PC-9 (cell line): ENCODE data around the gene MYCL. TPM values are rescaled to one million over a fixed set of nuclear protein-coding genes. Genes with fewer than 3 reads are reported as not detected.
A peak's percentile ranks its signal among the peaks of the same experiment; 100 is the strongest.

Experiments
- BruUV-seq: library from RNA; stranded (reverse); fragments of 400-500 nt; replicated peaks from 2 replicates; lab custom pipeline; 2021; lab: Mats Ljungman, UMichigan
- CTCF ChIA-PET: fragments of 300-600 bp; sonication (Branson Sonifier 250); formaldehyde crosslinking; loops from one replicate; lab custom pipeline; 2022; ENCODE audit warnings: antibody characterized with exemption; lab: Charles Lee
- POLR2A ChIA-PET: fragments of 300-600 bp; sonication (Branson Sonifier 250); formaldehyde crosslinking; loops from one replicate; lab custom pipeline; 2022; ENCODE audit warnings: antibody characterized with exemption; ENCODE audit not compliant: unreplicated experiment; lab: Charles Lee
- DNase-seq, 2 experiments: peaks; one replicate each; pipeline versions ENCODE4 v3.0.0 to v3.0.0-alpha.2; 2015 to 2022; ENCODE audit warnings: mixed read lengths in 1 of 2
- H2AFZ ChIP-seq: fragments of 200-600 bp; sonication (generic); 2 replicates; pipeline ENCODE4 v1.8.1; 2017; ENCODE audit warnings: antibody characterized with exemption
- H3F3A ChIP-seq: fragments of 200-600 bp; sonication (generic); 2 replicates; pipeline ENCODE4 v1.8.1; 2017; ENCODE audit warnings: antibody characterized with exemption, mild to moderate bottlenecking, low read depth; ENCODE audit not compliant: insufficient read depth
- H3K27ac ChIP-seq: fragments of 200-600 bp; sonication (generic); 2 replicates; pipeline ENCODE4 v1.6.1; 2016; ENCODE audit warnings: mixed run types
- H3K27me3 ChIP-seq: fragments of 200-600 bp; sonication (generic); 2 replicates; pipeline ENCODE4 v1.6.1; 2016; ENCODE audit warnings: low read depth, mixed run types; ENCODE audit not compliant: insufficient read depth
- H3K36me3 ChIP-seq: fragments of 200-600 bp; sonication (generic); 2 replicates; pipeline ENCODE4 v1.6.1; 2016; ENCODE audit warnings: low read depth, mixed run types
- H3K4me1 ChIP-seq: fragments of 200-600 bp; sonication (generic); replicated peaks from 2 replicates; pipeline ENCODE4 v1.6.1; 2016; ENCODE audit warnings: mixed run types; ENCODE audit not compliant: insufficient read depth
- H3K4me2 ChIP-seq: fragments of 200-600 bp; sonication (generic); 2 replicates; pipeline ENCODE4 v1.6.1; 2017; ENCODE audit warnings: mixed run types
- H3K4me3 ChIP-seq: fragments of 200-600 bp; sonication (generic); 2 replicates; pipeline ENCODE4 v1.6.1; 2016; ENCODE audit warnings: mixed run types
- H3K79me2 ChIP-seq: fragments of 200-600 bp; sonication (generic); 2 replicates; pipeline ENCODE4 v1.6.1; 2017; ENCODE audit warnings: low read depth, mixed run types
- H3K9me2 ChIP-seq: fragments of 200-600 bp; sonication (generic); 2 replicates; pipeline ENCODE4 v1.8.1; 2017; ENCODE audit warnings: mild to moderate bottlenecking; ENCODE audit not compliant: insufficient read depth
- H3K9me3 ChIP-seq: fragments of 200-600 bp; sonication (generic); 2 replicates; pipeline ENCODE4 v1.8.1; 2016; ENCODE audit warnings: low read depth; ENCODE audit not compliant: insufficient read depth
- H4K20me1 ChIP-seq: fragments of 200-600 bp; sonication (generic); 2 replicates; pipeline ENCODE4 v1.8.1; 2017; ENCODE audit not compliant: insufficient read depth
- EZH2 ChIP-seq: fragments of 200-600 bp; sonication (generic); IDR thresholded peaks from 2 replicates; pipeline ENCODE4 v1.8.0; 2017; ENCODE audit warnings: antibody characterized with exemption, low read depth
- intact Hi-C: fragments of 100-400 bp; cut with micrococcal nuclease; formaldehyde crosslinking; loops from one replicate; pipeline ENCODE4 v1.10.0; 2022; ENCODE audit not compliant: unreplicated experiment
- total RNA-seq: library from RNA; stranded (reverse); gene quantifications from 2 replicates; pipeline ENCODE4 v1.2.3, GENCODE V29; 2021
- TF ChIP-seq, protein P1 (sequence below): fragments of 200-600 bp; sonication (generic); conservative IDR thresholded peaks from 2 replicates; pipeline ENCODE4 v1.6.1; 2017; ENCODE audit warnings: mixed run types, antibody characterized with exemption, mild to moderate bottlenecking, moderate library complexity

The MYCL gene
- total RNA-seq, 1 experiment from 2014 or later: 3.8 TPM

- intact Hi-C loops: no loop called here
- peaks cover 45% of the 10 kb centered on the region for H3K36me3 ChIP-seq
Measured at GRCh38 chr1:39845569-39846566, 55.8 kb downstream of the MYCL start.

More at GRCh38 chr1:39845569-39846566, 55.8 kb downstream of the MYCL start:
- peak in 1 of 2 experiments; percentile 27 for DNase-seq
- no peak overlapping the region for H3K4me3 ChIP-seq
- H2AFZ ChIP-seq: no peak overlapping the region
- peaks cover 3% of the 10 kb centered on the region; the same call in 1 of the 2 replicates for H3K79me2 ChIP-seq
- 0 out of 2 replicates have a peak, but pooled peaks cover 4% of the 10 kb centered on the region for H3K4me1 ChIP-seq
- no peak overlapping the region for H3K4me2 ChIP-seq
- no peaks in the 10 kb centered on the region for H3F3A ChIP-seq
- no peak overlapping the region for H3K27ac ChIP-seq
- BruUV-seq: no TSS peak
- H3K9me3 ChIP-seq: no peaks in the 10 kb centered on the region; the same call in 1 of the 2 replicates
- ChIA-PET POLR2A (interaction anchor here (0.5 to 0.7 kb wide), 2 partner anchors 28 to 47 kb away, joined by 3 to 4 read pairs; no protein-coding TSS in a partner anchor), CTCF (interaction anchor here (1.7 kb wide), 1 partner anchor 56 kb away, joined by 6 read pairs; the partner anchor contains the start of gene MYCL)
- TF ChIP-seq, protein P1, sequence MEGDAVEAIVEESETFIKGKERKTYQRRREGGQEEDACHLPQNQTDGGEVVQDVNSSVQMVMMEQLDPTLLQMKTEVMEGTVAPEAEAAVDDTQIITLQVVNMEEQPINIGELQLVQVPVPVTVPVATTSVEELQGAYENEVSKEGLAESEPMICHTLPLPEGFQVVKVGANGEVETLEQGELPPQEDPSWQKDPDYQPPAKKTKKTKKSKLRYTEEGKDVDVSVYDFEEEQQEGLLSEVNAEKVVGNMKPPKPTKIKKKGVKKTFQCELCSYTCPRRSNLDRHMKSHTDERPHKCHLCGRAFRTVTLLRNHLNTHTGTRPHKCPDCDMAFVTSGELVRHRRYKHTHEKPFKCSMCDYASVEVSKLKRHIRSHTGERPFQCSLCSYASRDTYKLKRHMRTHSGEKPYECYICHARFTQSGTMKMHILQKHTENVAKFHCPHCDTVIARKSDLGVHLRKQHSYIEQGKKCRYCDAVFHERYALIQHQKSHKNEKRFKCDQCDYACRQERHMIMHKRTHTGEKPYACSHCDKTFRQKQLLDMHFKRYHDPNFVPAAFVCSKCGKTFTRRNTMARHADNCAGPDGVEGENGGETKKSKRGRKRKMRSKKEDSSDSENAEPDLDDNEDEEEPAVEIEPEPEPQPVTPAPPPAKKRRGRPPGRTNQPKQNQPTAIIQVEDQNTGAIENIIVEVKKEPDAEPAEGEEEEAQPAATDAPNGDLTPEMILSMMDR: no peak
- no peak for TF ChIP-seq EZH2
- no peaks in the 10 kb centered on the region for H3K9me2 ChIP-seq
- no peaks in the 10 kb centered on the region for H3K27me3 ChIP-seq
- peaks cover 8% of the 10 kb centered on the region for H4K20me1 ChIP-seq

Other genes with a start within 250 kb of the MYCL start
- gene NT5C1A, start 229.8 kb downstream of the MYCL start, total RNA-seq: not detected in 2 replicates
- gene HPCAL4, start 210.5 kb downstream of the MYCL start, total RNA-seq: 0.07 TPM in 1 of 2 replicates, not detected in the other
- gene PPIE, start 163.0 kb downstream of the MYCL start, total RNA-seq: 81.1 and 89.5 TPM in 2 replicates
- gene OXCT2, start 130.6 kb downstream of the MYCL start, total RNA-seq: 1.3 and 1.6 TPM in 2 replicates
- 2.4 TPM in 2 replicates for gene BMP8B, start 113.1 kb downstream of the MYCL start, total RNA-seq
- 36.5 and 38.5 TPM in 2 replicates for gene TRIT1, start 18.4 kb downstream of the MYCL start, total RNA-seq
- gene MFSD2A, start 53.2 kb upstream of the MYCL start, total RNA-seq: 1.4 and 1.8 TPM in 2 replicates
- 322 and 354 TPM in 2 replicates for gene CAP1, start 138.8 kb upstream of the MYCL start, total RNA-seq
- 120 and 154 TPM in 2 replicates for gene PPT1, start 195.3 kb upstream of the MYCL start, total RNA-seq